Activated T-helper 2 cell treated with anti-CD3 and anti-CD28 coated beads, Interferon-gamma antibody, Interleukin-2, Interleukin-4, amounts not matched to agents 10 μg/mL and 5 μg/mL and 100 μg/mL, durations not matched to agents 14 hours and 24 hours and 36 hours (primary cell): ENCODE data around the gene FRG1. TPM values are rescaled to one million over a fixed set of nuclear protein-coding genes. Genes with fewer than 3 reads are reported as not detected.

Experiments
- total RNA-seq: library from RNA; stranded (reverse); gene quantifications from 2 replicates; pipeline ENCODE4 v1.2.3, GENCODE V29; 2022

FRG1 gene
- total RNA-seq, 1 donor from 2014 or later: 83.5 TPM

Other genes with a start within 250 kb of the FRG1 start
- not detected in 2 replicates for gene FRG2, start 86.4 kb downstream of the FRG1 start, total RNA-seq
- not detected in 2 replicates for gene DBET, start 123.6 kb downstream of the FRG1 start, total RNA-seq
- not detected in 2 replicates for gene DUX4, start 232.9 kb downstream of the FRG1 start, total RNA-seq